Panc1 (cell line): ENCODE results near the gene CNTN4.
A peak's percentile ranks its signal among the peaks of the same experiment; 100 is the strongest.

ENCODE experiments used
- CTCF ChIP-seq: fragments of 450-650 bp; IDR thresholded peaks from 2 replicates; pipeline ENCODE4 v1.5.1; 2017; ENCODE audit warnings: mild to moderate bottlenecking
- TCF7L2 ChIP-seq: IDR thresholded peaks from 2 replicates; pipeline ENCODE4 v1.6.1; 2011; ENCODE audit warnings: mild to moderate bottlenecking, low read depth, low read length, inconsistent platforms

GRCh38 chr3:2156244-2156847, 57.7 kb downstream of the CNTN4 start:
- TF ChIP-seq CTCF (peak; percentile 66), TCF7L2 (no peak)
